ENCODE results near the gene ZNF625.

- TF ChIP-seq CTCF (IDR thresholded peaks at IDR 0.05) = no peak
- no peak for TF ChIP-seq POLR2AphosphoS5 (IDR thresholded peaks at IDR 0.05)
- TF ChIP-seq POLR2A (IDR thresholded peaks at IDR 0.05) = no peak
- no peak for TF ChIP-seq EP300 (IDR thresholded peaks at IDR 0.05)
These were observed 41.6 kb upstream of the ZNF625 start for GRCh38 chr19:12198136-12198535.
